Brain microvascular endothelial cell (primary cell): ENCODE results near the gene WDPCP.

Source experiments
- DNase-seq: peaks from one replicate; pipeline ENCODE4 v3.0.0-alpha.2; 2020
- H3K27ac ChIP-seq: fragments of 250-450 bp; sonication (Bioruptor Pico); 2 replicates; pipeline ENCODE4 v1.5.1; 2020; ENCODE audit warnings: mild to moderate bottlenecking, moderate library complexity
- H3K27me3 ChIP-seq: fragments of 250-450 bp; sonication (Bioruptor Pico); replicated peaks from 2 replicates; pipeline ENCODE4 v1.5.1; 2020; ENCODE audit warnings: mild to moderate bottlenecking
- H3K36me3 ChIP-seq: fragments of 250-450 bp; sonication (Bioruptor Pico); replicated peaks from 2 replicates; pipeline ENCODE4 v1.5.1; 2020; ENCODE audit warnings: mild to moderate bottlenecking
- H3K4me3 ChIP-seq: 2 replicates; pipeline ENCODE4 v1.5.1; 2011; ENCODE audit warnings: low read depth, mild to moderate bottlenecking, control low read depth, low read length, moderate library complexity
- in situ Hi-C: cut with HindIII; loops from 2 replicates; pipeline ENCODE4 v1.10.0; 2017; ENCODE audit warnings: low sequenced_read_pairs, low pct_ligation_motif_present
- TF ChIP-seq, protein P1 (sequence below): IDR thresholded peaks from 2 replicates; pipeline ENCODE4 v1.5.1; 2011; ENCODE audit warnings: low read depth, mild to moderate bottlenecking, moderate library complexity, low read length, control low read depth, inconsistent platforms; ENCODE audit errors: missing control alignments

Gene WDPCP

DNA sequence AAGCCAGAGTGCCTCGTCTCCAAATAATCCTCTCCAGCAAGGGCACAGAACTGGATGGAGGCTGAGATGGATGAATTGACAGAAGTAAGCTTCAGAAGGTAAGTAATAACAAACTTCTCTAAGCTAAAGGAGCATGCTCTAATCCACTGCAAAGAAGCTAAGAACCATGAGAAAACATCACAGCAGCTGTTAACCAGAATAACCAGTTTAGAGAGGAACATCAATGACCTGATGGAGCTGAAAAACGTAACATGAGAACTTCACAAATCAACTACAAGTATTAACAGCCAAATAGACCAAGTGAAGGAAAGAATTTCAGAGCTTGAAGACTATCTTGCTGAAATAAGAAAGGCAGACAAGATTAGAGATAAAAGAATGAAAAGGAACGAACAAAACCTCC, 32.3 kb downstream of the WDPCP start:
- Histone ChIP-seq H3K27me3 (no peaks in the 10 kb centered on the region), H3K4me3 (no peak overlapping the region), H3K27ac (no peak overlapping the region), H3K36me3 (no peaks in the 10 kb centered on the region)
- TF ChIP-seq, protein P1, sequence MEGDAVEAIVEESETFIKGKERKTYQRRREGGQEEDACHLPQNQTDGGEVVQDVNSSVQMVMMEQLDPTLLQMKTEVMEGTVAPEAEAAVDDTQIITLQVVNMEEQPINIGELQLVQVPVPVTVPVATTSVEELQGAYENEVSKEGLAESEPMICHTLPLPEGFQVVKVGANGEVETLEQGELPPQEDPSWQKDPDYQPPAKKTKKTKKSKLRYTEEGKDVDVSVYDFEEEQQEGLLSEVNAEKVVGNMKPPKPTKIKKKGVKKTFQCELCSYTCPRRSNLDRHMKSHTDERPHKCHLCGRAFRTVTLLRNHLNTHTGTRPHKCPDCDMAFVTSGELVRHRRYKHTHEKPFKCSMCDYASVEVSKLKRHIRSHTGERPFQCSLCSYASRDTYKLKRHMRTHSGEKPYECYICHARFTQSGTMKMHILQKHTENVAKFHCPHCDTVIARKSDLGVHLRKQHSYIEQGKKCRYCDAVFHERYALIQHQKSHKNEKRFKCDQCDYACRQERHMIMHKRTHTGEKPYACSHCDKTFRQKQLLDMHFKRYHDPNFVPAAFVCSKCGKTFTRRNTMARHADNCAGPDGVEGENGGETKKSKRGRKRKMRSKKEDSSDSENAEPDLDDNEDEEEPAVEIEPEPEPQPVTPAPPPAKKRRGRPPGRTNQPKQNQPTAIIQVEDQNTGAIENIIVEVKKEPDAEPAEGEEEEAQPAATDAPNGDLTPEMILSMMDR: no peak
- in situ Hi-C loops: no loop called here
- DNase-seq: no peak

- DNase-seq: no peak
- Histone ChIP-seq H3K27me3 (no peaks in the 10 kb centered on the region), H3K4me3 (no peak overlapping the region), H3K36me3 (no peaks in the 10 kb centered on the region), H3K27ac (no peak overlapping the region)
- TF ChIP-seq, protein P1: no peak
- in situ Hi-C loops: no loop called here
These were observed 33.0 kb downstream of the WDPCP start for GRCh38 chr2:63555299-63555698.

- peak; percentile 69 for DNase-seq
- in situ Hi-C loops: no loop called here
- Histone ChIP-seq H3K4me3 (no peak overlapping the region), H3K27me3 (no peaks in the 10 kb centered on the region), H3K36me3 (no peaks in the 10 kb centered on the region), H3K27ac (no peak overlapping the region)
- TF ChIP-seq, protein P1: no peak
These were observed 35.2 kb downstream of the WDPCP start for GRCh38 chr2:63553049-63553448.

- in situ Hi-C loops: no loop called here
- H3K27ac ChIP-seq: no peak overlapping the region
- DNase-seq: no peak
These were observed 43.3 kb downstream of the WDPCP start for GRCh38 chr2:63545023-63545422.

GRCh38 chr2:63544017-63544627, 44.2 kb downstream of the WDPCP start:
- TF ChIP-seq, protein P1: peak; percentile 41
- H3K4me3 ChIP-seq: no peak overlapping the region
- no peaks in the 10 kb centered on the region for H3K36me3 ChIP-seq
- H3K27me3 ChIP-seq: no peaks in the 10 kb centered on the region
- in situ Hi-C loops: no loop called here
- no peak for DNase-seq
- H3K27ac ChIP-seq: no peak overlapping the region

More at GRCh38 chr2:63545023-63545422, 43.3 kb downstream of the WDPCP start:
- no peaks in the 10 kb centered on the region for H3K36me3 ChIP-seq
- H3K27me3 ChIP-seq: no peaks in the 10 kb centered on the region
- no peak overlapping the region for H3K4me3 ChIP-seq
- TF ChIP-seq, protein P1: no peak
